Forelimb muscle (tissue), 1 donor: ENCODE data around the gene RGP1. TPM values are rescaled to one million over a fixed set of nuclear protein-coding genes. Genes with fewer than 3 reads are reported as not detected.

Experiments used
- DNase-seq: peaks from one replicate; pipeline ENCODE4 v3.0.0-alpha.2; 2013; ENCODE audit warnings: low read depth
- polyA plus RNA-seq: library from polyadenylated mRNA; unstranded; fragments of 120-200 nt; gene quantifications from one replicate; pipeline ENCODE4 v1.2.1, GENCODE V29; 2013; ENCODE audit not compliant: insufficient read length

RGP1 gene
- 17.9 TPM for polyA plus RNA-seq

DNA sequence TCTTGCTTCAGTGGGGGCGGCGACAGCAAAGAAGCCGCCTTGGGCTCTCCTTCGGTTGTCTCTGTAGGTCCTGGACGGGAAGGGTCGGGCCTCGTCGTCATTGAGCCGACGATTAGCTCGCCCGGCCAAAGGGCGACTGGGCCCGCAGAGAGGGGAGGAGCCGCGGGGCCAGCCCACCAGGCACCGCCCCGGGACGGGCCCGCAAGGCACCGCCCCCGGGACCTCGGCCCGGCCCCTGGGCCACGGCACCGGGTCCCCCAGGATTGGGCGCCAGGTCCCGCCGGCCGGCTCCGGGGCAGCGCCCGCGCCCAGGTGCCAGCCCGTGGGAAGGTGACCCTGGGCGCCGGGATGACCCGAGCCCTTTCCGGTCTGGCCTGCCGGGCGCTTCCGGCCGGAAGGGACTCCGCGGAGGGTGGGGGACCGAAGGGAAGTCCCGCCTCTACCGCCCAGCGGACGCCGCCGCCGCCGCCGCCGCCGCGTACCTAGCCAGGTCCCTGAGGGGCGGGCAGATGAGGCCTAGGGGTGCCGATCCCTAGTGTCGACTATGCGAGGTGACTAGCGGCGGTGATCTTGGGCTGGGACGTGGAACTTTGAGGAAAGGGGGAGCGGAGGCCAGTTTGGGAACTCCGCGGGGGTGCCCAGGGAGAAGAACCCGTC, at the start of gene RGP1, which contains the start of gene GBA2:
TSS of gene RGP1 (plus strand) at position 430 of the 657 bp plus-strand sequence. CDS start 469 bp downstream, outside the sequence.
TSS of gene GBA2 (minus strand) at position 371 of the 657 bp plus-strand sequence. CDS start 524 bp downstream, outside the sequence.
- no peak for DNase-seq

- DNase-seq: no peak
Measured at GRCh38 chr9:35700031-35700430, 49.1 kb upstream of the RGP1 start.

DNA sequence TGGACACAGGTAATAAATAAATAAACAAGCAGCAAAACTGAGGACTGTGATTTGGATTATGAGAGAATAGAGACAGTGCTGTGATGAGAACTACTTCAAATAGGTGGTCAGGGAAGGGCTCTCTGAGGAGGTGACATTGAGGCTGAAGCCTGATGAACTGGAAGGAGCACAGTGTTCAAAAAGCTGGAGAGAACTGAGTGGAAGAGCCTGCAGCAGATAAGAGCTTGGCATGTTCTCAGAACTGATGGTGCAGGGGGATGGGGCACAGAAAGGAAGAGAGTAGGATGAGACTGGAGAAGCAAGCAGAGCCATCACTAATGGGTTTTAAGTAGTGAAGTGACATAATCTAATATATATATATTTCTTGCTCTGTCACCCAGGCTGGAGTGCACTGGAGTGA, 48.1 kb upstream of the RGP1 start:
- no peak for DNase-seq

GRCh38 chr9:35702696-35703095, 46.4 kb upstream of the RGP1 start:
- DNase-seq: no peak

- DNase-seq: no peak
Measured at GRCh38 chr9:35703906-35704672, 45.0 kb upstream of the RGP1 start.

DNA sequence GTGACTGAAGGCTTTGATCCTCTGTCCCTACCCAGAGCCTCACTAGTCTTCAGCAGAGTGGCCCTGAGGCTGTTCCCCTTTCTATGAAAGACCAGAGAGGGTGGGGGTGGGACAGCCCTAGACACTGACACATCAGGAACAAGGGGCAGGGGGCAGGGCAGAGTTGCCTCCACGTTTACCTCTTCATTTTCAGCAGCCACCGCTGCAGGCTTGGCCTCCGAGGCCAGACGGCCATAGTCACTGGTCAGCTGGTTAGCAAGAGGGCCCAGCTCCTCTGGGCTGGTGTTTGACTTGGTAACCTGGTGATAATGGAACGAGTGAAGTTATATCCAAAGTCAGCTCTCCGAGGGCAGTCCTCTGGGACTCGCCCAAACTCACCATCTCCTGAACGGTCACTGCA, 43.7 kb upstream of the RGP1 start:
- DNase-seq: no peak

DNA sequence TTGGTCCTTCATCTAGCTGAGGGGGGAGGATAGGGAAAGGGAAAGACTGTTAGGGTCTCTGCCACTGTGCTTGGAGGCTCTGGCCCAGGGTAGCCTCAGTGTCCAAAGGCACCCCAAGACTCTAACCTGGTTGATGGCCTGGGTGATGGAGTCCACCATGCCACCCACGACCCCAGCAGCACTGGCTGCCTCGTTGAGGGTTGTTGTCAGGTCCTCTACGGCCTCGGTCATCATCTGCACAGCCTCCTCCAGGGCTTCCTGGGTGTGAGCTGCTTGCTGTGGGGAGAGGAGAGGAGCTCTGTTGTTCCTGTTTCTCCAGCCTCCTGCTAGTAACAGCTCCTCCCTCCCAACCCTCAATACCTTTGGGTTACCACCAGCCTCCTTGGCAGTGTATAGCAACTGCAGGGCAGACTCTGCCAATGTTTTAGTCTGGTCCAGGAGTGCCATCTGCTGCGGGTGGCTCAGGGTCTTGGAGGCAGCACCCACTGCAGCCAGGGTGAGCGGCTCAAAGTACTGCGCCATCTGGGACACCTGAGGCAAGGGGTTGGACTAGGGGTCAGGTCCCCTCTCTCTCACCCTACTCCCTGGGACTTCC, 43.2 kb upstream of the RGP1 start:
- DNase-seq: no peak

GRCh38 chr9:35706951-35707350, 42.1 kb upstream of the RGP1 start:
- no peak for DNase-seq

DNA sequence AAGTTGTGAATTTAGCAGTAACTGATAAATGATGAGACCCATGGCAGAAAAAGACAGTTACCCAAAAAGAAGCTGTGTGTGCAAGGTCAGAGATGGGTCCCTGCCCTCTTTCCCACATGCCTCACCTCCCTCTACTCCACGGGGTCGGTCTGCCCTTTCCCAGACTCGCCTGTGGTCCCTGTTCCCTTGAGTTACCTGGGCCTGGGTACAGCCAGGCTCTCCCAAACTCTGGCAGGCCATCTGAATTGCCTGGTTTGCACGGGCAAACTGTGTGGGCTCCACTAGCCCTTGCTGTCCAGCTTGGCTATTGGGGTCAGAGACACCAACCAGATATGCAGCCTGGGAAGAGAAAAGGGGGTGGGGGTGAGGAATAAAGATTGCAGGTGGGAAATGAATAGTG, 40.9 kb upstream of the RGP1 start:
- no peak for DNase-seq

DNA sequence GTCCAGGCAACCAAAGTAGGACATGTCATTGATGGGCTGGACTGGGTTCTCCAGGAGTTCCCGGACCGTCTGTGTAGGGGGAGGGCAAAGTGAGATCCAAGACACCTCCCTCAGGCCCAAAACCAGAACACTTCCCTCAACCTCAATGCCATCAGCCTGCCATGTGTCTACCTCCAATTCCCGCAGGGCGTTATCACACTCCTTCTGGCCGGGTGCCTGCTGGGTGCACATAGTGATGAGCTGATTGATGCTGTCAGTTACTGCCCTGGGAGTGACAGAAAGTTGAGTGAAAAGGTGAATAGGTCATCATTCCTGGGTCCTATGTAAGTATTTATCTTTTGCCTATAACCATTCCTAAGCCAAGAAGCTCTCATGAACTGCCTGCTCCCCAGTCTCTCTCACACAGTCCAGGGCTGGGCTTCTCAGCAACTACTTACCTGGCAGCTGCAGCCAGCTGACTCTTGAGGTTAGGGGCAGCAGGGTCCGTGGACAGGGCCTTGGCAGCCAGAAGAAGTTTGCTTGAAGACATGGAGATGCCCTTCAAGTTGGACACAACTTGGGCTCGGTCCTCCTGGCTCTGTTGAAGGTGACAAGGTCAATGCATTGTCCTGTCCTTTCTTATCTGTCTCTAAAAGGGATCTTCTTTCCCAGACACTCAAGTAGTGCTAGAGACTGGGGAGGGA, 38.1 kb upstream of the RGP1 start:
- DNase-seq: no peak

DNA sequence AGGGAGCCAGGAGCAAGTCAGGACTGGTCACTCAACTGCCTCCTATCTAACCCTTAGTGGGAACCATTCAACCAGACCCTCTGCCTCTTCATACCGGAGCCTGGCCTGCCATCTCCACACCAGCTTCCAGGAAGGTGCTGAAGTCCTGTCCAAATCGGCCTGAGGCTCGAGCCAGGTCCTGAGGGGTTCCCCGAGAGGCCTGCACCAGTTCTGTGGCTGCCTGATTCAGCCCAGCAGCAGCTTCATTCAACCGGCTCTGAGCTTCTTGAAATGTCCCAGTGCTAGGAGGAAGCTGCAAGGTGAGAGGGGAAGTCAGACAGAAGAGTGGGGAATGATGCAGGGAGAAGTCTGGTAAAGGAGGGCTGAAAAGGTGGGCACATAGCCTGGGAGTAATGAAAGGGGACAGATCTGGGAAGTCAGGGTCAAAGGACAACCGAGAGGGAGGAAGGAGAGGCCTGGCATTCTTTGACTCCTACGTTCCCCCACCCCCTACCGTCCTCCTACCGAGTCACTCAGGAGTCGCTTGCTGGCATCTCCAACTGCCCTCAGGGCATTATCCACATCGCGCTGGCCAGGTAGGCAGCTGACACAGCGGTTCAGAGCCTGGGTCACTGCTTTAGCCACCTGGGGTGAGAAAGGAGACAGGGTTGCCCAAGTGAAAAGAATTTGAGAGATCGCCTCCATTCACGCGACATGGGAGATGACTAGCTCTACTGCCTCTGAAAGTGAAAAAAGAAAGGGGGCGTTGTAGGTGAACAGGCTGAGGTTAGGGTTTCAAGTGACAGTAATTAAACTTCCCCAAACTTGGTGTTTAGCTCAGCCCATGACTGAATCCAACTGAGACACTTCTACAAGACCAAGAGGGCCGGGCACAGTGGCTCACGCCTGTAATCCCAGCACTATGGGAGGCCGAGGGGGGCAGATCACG, 37.3 kb upstream of the RGP1 start:
- DNase-seq: no peak

DNA sequence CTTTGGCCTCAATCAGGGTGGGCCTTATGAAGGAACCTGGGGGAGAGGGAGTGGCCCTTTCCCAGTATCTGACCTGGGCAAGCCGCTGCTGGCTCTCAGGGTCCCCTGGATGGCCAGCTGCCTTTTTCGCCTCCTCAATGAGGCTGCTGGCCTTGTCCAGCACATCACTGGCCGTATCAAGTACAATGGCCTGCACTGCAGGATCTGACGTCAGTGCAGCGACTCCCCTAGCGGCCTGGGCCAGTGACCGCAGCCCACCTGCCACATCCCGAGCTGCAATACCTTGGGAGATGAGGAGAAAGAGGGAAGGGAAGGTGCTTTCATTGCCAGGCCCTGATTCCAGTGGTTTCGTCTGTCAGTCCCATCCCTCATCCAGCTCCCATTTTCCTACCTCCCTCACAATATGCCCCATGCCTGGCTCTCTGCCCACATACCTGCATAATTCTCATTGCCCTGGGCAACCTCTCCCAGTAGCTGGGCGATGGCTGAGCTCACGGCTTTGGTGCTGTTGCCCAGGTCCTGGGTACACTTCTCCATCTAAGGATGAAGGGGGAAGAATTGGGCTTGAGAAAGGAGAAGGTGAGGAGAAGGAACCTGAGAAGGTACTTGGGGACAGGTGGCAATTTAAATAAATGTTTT, 36.2 kb upstream of the RGP1 start:
- no peak for DNase-seq

DNA sequence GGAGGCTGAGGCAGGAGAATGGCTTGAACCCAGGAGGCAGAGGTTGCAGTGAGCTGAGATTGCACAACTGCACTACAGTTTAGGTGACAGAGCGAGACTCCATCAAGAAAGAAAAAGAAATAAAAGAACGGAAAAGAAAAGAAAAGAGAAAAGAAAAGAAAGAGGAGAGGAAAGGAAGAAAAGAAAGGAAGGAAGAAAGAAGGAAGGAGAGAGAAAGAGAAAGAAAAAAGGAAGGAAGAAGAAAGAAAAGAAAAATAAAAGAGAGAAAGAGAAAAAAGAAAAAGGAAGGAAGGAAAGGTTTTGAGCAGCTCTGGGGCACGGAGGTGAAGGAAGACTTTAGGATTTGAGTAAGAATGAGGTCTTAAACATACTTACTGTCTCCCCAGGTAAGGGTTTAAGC, 35.5 kb upstream of the RGP1 start:
- no peak for DNase-seq

DNA sequence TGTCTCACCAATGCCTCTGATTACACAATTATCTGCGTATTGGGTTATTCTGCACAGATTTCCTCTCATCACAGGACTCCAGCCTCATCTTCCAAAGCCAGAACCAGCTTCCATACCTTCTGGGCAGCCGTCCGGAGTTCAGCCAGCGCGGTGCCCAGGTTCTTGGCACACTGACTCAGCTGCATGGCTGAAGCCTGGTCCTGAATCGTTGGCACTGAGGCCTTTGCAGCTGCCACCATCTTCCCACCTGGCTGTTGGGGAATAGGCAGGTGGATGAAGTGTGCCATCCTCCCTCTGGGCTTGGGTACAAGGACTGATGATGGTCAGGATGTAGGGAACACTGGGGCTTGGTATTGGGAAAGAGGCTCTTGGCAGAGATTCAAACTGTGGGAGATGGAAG, 35.0 kb upstream of the RGP1 start:
- no peak for DNase-seq

DNA sequence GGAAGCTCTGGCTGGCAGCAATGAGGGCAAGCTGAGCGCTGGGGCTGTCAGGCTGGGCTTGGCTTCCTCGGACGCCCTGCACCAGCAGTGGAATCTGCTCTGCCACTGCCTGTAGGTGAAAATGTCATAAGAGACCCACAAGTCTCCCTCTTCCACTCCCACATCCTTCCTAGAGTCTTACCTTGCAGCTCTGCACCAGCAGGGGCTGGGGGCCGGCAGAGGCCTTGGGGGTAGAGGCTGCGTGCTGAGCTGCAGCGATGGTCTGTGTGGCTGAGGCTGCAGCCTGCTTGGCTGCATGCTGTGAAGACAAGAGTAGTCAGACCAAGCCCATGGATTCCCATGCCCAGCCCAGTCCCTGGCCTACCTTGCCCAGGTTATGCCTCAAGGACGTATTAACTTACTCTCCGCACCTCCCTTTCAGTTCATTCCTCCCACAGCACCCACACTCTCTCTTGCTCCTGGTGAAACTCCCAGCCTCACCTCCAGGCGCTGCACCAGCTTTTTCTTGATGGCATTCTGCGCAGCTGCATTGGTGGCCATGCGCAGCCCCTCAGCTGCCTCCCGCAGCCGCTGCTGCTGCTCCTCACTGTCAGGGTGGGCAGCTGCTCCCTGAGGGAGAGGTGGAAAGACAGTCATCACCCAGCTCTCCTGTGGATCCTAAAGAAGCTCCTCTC, 34.4 kb upstream of the RGP1 start:
- no peak for DNase-seq

DNA sequence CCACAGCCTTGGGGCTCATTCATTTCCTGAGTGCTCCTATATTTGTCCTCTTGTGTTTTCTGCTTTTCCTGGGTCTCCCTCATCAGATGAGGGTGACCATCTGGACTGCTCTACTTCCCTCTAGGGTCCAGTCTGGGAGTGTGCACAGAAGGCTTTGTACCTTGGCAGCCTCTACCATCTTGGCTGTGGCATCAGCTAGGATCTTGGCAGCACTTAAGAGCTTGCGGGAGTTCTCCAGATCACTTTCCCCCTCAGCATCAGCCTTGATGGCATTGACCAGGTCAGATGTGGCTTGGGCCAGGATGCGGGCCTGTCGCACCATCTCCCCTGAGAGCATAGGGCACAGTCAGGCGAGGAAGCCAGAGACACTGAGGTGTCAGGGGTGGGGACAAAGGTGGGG, 32.9 kb upstream of the RGP1 start:
- DNase-seq: no peak

GRCh38 chr9:35717132-35717870, 31.8 kb upstream of the RGP1 start:
- no peak for DNase-seq

DNA sequence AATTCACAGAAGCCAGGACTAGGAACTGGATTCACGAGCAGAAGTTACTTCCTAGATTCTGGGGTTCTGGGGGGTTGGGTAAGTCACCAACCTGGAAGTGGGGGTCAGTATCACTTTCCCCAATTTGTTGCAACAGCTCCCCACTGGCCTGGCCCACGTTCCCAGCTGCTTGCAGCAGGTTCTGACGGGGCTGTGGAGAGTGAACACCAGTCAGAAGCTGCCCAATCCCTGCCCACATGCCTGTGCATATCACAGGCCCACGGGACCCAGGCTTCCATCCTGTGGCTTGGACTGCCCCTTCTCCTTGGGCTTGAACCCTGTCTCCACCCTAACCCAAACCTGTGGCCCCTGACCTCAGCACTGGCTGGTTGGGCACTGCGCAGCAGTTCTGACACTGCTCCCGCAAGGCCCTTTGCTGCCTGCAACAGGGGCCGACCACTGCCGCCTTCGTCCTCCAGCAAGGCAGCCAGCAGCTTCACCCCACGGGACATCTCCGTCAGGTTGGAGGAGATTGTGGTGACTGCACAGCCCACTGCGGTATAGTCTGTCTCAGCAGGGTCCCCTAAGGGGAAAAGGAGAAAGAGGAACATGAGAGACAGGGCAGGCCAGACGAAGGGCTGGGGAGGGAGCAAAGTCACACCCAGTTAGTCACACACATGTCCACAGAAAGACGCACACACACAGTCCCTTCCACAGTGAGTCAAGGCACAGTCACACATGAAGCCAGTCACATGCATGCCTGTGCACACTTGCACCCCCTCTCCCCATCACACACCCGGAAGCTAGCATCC, 30.2 kb upstream of the RGP1 start:
- DNase-seq: no peak

- no peak for DNase-seq
Measured at GRCh38 chr9:35719546-35719945, 29.5 kb upstream of the RGP1 start.
